Esophagus squamous epithelium (tissue), 4 donors: ENCODE measurements around the gene ADRM1.

Source experiments
- CTCF ChIP-seq, 6 experiments: fragments of 450-650 bp in 4 of 6; fragments of 200-600 bp in 2 of 6; sonication (generic) in 2 of 6; IDR thresholded peaks; one replicate each; pipeline ENCODE4 v1.5.1; 2016 to 2019; ENCODE audit warnings: antibody characterized with exemption in 6 of 6, mild to moderate bottlenecking in 4 of 6, moderate library complexity in 4 of 6
- POLR2A ChIP-seq, 4 donors: fragments of 450-650 bp; IDR thresholded peaks; one replicate each; pipeline ENCODE4 v1.6.1; 2017; ENCODE audit warnings: antibody characterized with exemption in 4 of 4, mild to moderate bottlenecking in 4 of 4, moderate library complexity in 3 of 4

GRCh38 chr20:62338294-62338620, 35.5 kb downstream of the ADRM1 start:
- TF ChIP-seq CTCF (IDR thresholded peaks at IDR 0.05) (no peak), POLR2A (IDR thresholded peaks at IDR 0.05) (no peak)
